ENCODE data around the gene CPT1B.

GRCh38 chr22:50585781-50586180, 7.6 kb upstream of the CPT1B start:
- TF ChIP-seq CTCF (conservative IDR thresholded peaks at IDR 0.05 in 1 of 2, IDR thresholded peaks at IDR 0.05 in 1 of 2; ENCODE audit: extremely low read depth in 1 of 2, insufficient read depth in 1 of 2, low read depth in 1 of 2, low read length in 2 of 2): no peak
- TF ChIP-seq EZH2 (IDR thresholded peaks at IDR 0.05; ENCODE audit: borderline replicate concordance, low read length): no peak
